ENCODE measurements around the gene NUDT8.
"Not testable (repeated sequence)": the region's sequence is repeated elsewhere in the genome, so short reads cannot be mapped to it uniquely, and the experiment has no call there.

The NUDT8 gene

DNA sequence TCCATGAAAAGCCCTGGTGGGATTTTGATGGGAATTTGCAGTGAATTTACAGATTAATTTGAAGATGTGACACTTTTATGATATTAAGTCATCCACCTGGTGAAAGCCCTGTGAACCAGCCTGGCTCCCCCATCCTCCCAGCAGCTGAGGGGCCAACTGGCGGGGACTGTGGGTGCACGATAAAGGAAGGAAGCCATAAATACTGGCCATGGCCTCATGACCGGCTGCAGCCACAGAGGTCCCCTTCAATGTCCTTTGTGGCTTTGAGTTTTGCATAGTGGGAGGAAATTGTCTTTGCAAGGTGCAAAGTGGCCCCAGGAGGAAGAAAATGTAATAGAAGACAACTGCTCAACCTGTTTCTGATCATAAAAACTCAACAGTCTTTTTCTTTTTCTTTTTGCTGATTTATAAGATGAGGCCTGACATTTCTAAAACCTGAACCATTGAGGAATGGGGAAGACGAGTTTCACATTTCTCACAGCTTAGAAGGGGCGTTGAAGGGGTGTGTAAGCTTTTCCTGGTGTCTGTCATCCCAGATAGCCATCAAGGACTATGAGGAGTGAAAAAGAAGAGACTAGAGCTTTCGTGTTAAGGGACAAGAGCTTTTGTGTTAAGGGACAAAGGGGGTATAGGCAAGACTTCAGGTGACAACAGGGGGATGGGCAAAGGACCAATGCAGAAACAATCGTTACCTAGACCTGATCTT is 29.3 kb downstream of the NUDT8 start:
- no peak overlapping the region for H3K27ac ChIP-seq (ENCODE audit: low read depth, low read length)
- no peak overlapping the region for H3K23ac ChIP-seq (ENCODE audit: low read length)
- H3K4ac ChIP-seq (ENCODE audit: low read depth, low read length): no peak overlapping the region
- H3K18ac ChIP-seq (ENCODE audit: low read length): no peak overlapping the region
- H3K4me3 ChIP-seq (ENCODE audit: low read length): no peak overlapping the region
- no peak overlapping the region for H2AK5ac ChIP-seq (ENCODE audit: low read length)
- no peaks in the 10 kb centered on the region for H3K79me2 ChIP-seq (ENCODE audit: control insufficient read depth, insufficient read depth, low read length)
- H3K79me1 ChIP-seq (ENCODE audit: low read length): no peaks in the 10 kb centered on the region
- no peak overlapping the region for H4K8ac ChIP-seq (ENCODE audit: low read depth, low read length)
- whole genome bisulfite sequencing (ENCODE audit: extremely low coverage, insufficient coverage, low lambda C conversion rate): no CpG with 5 or more reads among the region's 7 CpGs
- no peak for DNase-seq
- H2BK120ac ChIP-seq (ENCODE audit: low read depth, low read length): no peak overlapping the region
- H4K5ac ChIP-seq (ENCODE audit: low read length): no peak overlapping the region
- no peak overlapping the region for H2BK5ac ChIP-seq (ENCODE audit: low read length)
- H3K36me3 ChIP-seq (ENCODE audit: control insufficient read depth, insufficient read depth, low read length): no peaks in the 10 kb centered on the region
- no peak overlapping the region for H3K9ac ChIP-seq (ENCODE audit: low read length)
- no peaks in the 10 kb centered on the region for H3K27me3 ChIP-seq (ENCODE audit: insufficient read depth, low read length, poor library complexity)
- no peak overlapping the region for H3K56ac ChIP-seq (ENCODE audit: low read length)
- no peaks in the 10 kb centered on the region for H3K4me1 ChIP-seq (ENCODE audit: control insufficient read depth, low read depth, low read length)
- no peak overlapping the region for H2BK15ac ChIP-seq (replicated peaks; ENCODE audit: low read depth)
- H3K4me2 ChIP-seq (ENCODE audit: low read length): no peak overlapping the region

DNA sequence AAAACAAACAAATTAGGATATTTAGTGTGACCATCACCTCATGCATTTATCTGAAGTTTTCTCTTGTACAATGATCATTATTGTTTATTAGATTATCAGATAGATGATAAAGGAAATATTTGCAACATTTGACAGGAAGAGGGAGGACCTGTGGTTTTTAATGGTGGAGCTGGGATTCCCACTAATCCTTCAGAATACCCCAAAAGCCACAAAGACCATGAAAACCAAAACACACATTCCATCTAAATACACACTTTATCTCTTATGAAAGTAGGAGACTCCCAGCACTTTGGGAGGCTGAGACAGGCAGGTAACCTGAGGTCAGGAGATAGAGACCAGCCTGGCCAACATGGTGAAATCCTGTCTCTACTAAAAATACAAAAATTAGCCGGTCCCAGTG is 30.6 kb downstream of the NUDT8 start:
- Histone ChIP-seq H3K4ac (ENCODE audit: low read depth, low read length) (no peak overlapping the region), H3K27ac (ENCODE audit: low read depth, low read length) (no peak overlapping the region), H4K8ac (ENCODE audit: low read depth, low read length) (no peak overlapping the region), H3K4me2 (ENCODE audit: low read length) (no peak overlapping the region), H3K23ac (ENCODE audit: low read length) (no peak overlapping the region), H3K4me1 (ENCODE audit: control insufficient read depth, low read depth, low read length) (no peaks in the 10 kb centered on the region), H2AK5ac (ENCODE audit: low read length) (no peak overlapping the region), H3K4me3 (ENCODE audit: low read length) (no peak overlapping the region), H3K27me3 (ENCODE audit: insufficient read depth, low read length, poor library complexity) (no peaks in the 10 kb centered on the region), H3K9ac (ENCODE audit: low read length) (no peak overlapping the region), H3K18ac (ENCODE audit: low read length) (no peak overlapping the region), H3K36me3 (ENCODE audit: control insufficient read depth, insufficient read depth, low read length) (no peaks in the 10 kb centered on the region), H3K56ac (ENCODE audit: low read length) (no peak overlapping the region), H2BK120ac (ENCODE audit: low read depth, low read length) (no peak overlapping the region), H2BK15ac (replicated peaks; ENCODE audit: low read depth) (no peak overlapping the region), H3K79me1 (ENCODE audit: low read length) (no peaks in the 10 kb centered on the region), H4K5ac (ENCODE audit: low read length) (no peak overlapping the region), H2BK5ac (ENCODE audit: low read length) (no peak overlapping the region), H3K79me2 (ENCODE audit: control insufficient read depth, insufficient read depth, low read length) (no peaks in the 10 kb centered on the region)
- no peak for DNase-seq
- WGBS (ENCODE audit: extremely low coverage, insufficient coverage, low lambda C conversion rate): no CpG with 5 or more reads among the region's 1 CpG

DNA sequence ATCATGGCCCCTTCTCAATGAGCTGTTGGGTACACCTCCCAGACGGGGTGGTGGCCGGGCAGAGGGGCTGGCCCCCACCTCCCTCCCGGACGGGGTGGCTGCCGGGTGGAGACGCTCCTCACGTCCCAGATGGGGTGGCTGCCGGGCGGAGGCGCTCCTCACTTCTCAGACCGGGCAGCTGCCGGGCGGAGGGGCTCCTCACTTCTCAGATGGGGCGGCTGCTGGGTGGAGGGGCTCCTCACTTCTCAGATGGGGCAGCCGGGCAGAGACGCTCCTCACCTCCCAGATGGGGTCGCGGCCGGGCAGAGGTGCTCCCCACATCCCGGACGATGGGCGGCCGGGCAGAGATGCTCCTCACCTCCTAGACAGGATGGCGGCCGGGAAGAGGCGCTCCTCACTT is 31.8 kb downstream of the NUDT8 start:
- not testable (repeated sequence) for H2BK5ac ChIP-seq (ENCODE audit: low read length); H3K9ac ChIP-seq (ENCODE audit: low read length)
- no CpG with 5 or more reads among the region's 26 CpGs for WGBS (ENCODE audit: extremely low coverage, insufficient coverage, low lambda C conversion rate)

DNA sequence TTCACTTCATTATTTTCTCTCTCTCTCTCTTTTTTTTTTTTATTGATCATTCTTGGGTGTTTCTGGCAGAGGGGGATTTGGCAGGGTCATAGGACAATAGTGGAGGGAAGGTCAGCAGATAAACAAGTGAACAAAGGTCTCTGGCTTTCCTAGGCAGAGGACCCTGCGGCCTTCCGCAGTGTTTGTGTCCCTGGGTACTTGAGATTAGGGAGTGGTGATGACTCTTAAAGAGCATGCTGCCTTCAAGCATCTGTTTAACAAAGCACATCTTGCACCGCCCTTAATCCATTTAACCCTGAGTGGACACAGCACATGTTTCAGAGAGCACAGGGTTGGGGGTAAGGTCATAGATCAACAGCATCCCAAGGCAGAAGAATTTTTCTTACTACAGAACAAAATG is 32.3 kb downstream of the NUDT8 start:
- H3K56ac ChIP-seq (ENCODE audit: low read length); H3K4me3 ChIP-seq (ENCODE audit: low read length); H3K36me3 ChIP-seq (ENCODE audit: control insufficient read depth, insufficient read depth, low read length); DNase-seq; H3K79me1 ChIP-seq (ENCODE audit: low read length); H3K27ac ChIP-seq (ENCODE audit: low read depth, low read length); H3K4ac ChIP-seq (ENCODE audit: low read depth, low read length); H2BK120ac ChIP-seq (ENCODE audit: low read depth, low read length); H2BK5ac ChIP-seq (ENCODE audit: low read length); H4K5ac ChIP-seq (ENCODE audit: low read length); H3K4me1 ChIP-seq (ENCODE audit: control insufficient read depth, low read depth, low read length); H3K27me3 ChIP-seq (ENCODE audit: insufficient read depth, low read length, poor library complexity); H2BK15ac ChIP-seq (replicated peaks; ENCODE audit: low read depth); H3K23ac ChIP-seq (ENCODE audit: low read length); H3K9ac ChIP-seq (ENCODE audit: low read length); H3K18ac ChIP-seq (ENCODE audit: low read length); H4K8ac ChIP-seq (ENCODE audit: low read depth, low read length); H2AK5ac ChIP-seq (ENCODE audit: low read length); H3K4me2 ChIP-seq (ENCODE audit: low read length); H3K79me2 ChIP-seq (ENCODE audit: control insufficient read depth, insufficient read depth, low read length): not testable (repeated sequence)
- WGBS (ENCODE audit: extremely low coverage, insufficient coverage, low lambda C conversion rate): no CpG with 5 or more reads among the region's 3 CpGs

More for the DNA sequence above, 31.8 kb downstream of the NUDT8 start:
- H2BK120ac ChIP-seq (ENCODE audit: low read depth, low read length); H3K18ac ChIP-seq (ENCODE audit: low read length); H3K36me3 ChIP-seq (ENCODE audit: control insufficient read depth, insufficient read depth, low read length); H4K5ac ChIP-seq (ENCODE audit: low read length); H2BK15ac ChIP-seq (replicated peaks; ENCODE audit: low read depth); H3K27me3 ChIP-seq (ENCODE audit: insufficient read depth, low read length, poor library complexity); H4K8ac ChIP-seq (ENCODE audit: low read depth, low read length); H3K4ac ChIP-seq (ENCODE audit: low read depth, low read length); H3K79me2 ChIP-seq (ENCODE audit: control insufficient read depth, insufficient read depth, low read length); H3K79me1 ChIP-seq (ENCODE audit: low read length); H3K56ac ChIP-seq (ENCODE audit: low read length); H3K27ac ChIP-seq (ENCODE audit: low read depth, low read length); H3K23ac ChIP-seq (ENCODE audit: low read length); DNase-seq; H3K4me3 ChIP-seq (ENCODE audit: low read length); H2AK5ac ChIP-seq (ENCODE audit: low read length); H3K4me1 ChIP-seq (ENCODE audit: control insufficient read depth, low read depth, low read length); H3K4me2 ChIP-seq (ENCODE audit: low read length): not testable (repeated sequence)

DNA sequence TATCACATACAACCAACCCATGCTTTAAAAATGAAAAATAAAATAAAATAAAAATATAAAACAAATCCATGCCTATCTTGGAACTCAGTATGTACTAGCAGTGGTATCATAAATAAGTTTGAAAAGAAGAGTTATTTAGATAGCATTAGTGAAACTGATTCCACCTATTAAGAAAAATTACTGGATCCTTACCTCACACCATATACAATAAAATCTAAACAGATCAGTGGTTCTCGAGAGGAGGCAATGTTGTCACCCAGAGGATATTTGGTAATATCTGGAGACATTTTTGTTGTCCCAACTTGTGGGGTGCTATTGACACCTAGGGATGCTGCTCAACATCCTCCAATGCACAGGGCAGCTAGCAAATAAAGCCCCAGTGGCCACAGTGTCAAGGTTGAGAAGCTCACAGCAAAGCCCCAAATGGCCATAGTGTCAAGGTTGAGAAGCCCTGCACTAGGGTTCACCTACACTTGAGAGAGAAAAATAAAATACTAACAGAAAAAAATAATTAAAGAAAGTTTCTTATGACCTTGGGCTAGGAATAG is 32.9 kb downstream of the NUDT8 start:
- H4K8ac ChIP-seq (ENCODE audit: low read depth, low read length): no peak overlapping the region
- no peaks in the 10 kb centered on the region for H3K36me3 ChIP-seq (ENCODE audit: control insufficient read depth, insufficient read depth, low read length)
- no CpG with 5 or more reads among the region's 1 CpG for WGBS (ENCODE audit: extremely low coverage, insufficient coverage, low lambda C conversion rate)
- no peak overlapping the region for H2BK15ac ChIP-seq (replicated peaks; ENCODE audit: low read depth)
- no peak overlapping the region for H3K56ac ChIP-seq (ENCODE audit: low read length)
- no peak overlapping the region for H3K18ac ChIP-seq (ENCODE audit: low read length)
- no peak overlapping the region for H3K27ac ChIP-seq (ENCODE audit: low read depth, low read length)
- H2BK120ac ChIP-seq (ENCODE audit: low read depth, low read length): no peak overlapping the region
- H3K9ac ChIP-seq (ENCODE audit: low read length): no peak overlapping the region
- no peak overlapping the region for H2BK5ac ChIP-seq (ENCODE audit: low read length)
- no peak overlapping the region for H3K23ac ChIP-seq (ENCODE audit: low read length)
- no peak for DNase-seq
- H3K79me2 ChIP-seq (ENCODE audit: control insufficient read depth, insufficient read depth, low read length): no peaks in the 10 kb centered on the region
- H3K27me3 ChIP-seq (ENCODE audit: insufficient read depth, low read length, poor library complexity): no peaks in the 10 kb centered on the region
- no peak overlapping the region for H3K4me2 ChIP-seq (ENCODE audit: low read length)
- no peak overlapping the region for H2AK5ac ChIP-seq (ENCODE audit: low read length)
- H3K4me1 ChIP-seq (ENCODE audit: control insufficient read depth, low read depth, low read length): no peaks in the 10 kb centered on the region
- no peak overlapping the region for H4K5ac ChIP-seq (ENCODE audit: low read length)
- H3K4me3 ChIP-seq (ENCODE audit: low read length): no peak overlapping the region
- H3K79me1 ChIP-seq (ENCODE audit: low read length): no peaks in the 10 kb centered on the region
- no peak overlapping the region for H3K4ac ChIP-seq (ENCODE audit: low read depth, low read length)

DNA sequence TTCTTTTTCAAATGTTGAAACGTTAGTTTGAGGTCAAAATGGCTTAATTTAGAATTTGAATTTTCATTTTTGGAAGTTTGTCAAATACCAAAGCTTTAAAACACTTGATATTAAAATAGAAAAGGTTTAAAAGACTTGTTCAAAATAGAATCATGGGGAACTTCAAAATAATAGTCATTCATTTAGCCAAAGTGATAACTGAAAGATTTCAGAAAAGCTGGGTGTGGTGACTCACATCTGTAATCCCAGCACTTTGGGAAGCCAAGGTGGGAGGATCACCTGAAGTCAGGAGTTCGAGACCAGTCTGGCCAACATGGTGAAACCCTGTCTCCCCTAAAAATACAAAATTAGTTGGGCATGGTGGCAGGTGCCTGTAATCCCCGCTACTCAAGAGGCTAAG is 35.3 kb downstream of the NUDT8 start:
- Histone ChIP-seq H3K18ac (ENCODE audit: low read length) (no peak overlapping the region), H3K9ac (ENCODE audit: low read length) (no peak overlapping the region), H2AK5ac (ENCODE audit: low read length) (no peak overlapping the region), H3K27me3 (ENCODE audit: insufficient read depth, low read length, poor library complexity) (no peaks in the 10 kb centered on the region), H3K4me1 (ENCODE audit: control insufficient read depth, low read depth, low read length) (no peaks in the 10 kb centered on the region), H3K4me3 (ENCODE audit: low read length) (no peak overlapping the region), H4K5ac (ENCODE audit: low read length) (no peak overlapping the region), H3K56ac (ENCODE audit: low read length) (no peak overlapping the region), H2BK15ac (replicated peaks; ENCODE audit: low read depth) (no peak overlapping the region), H3K79me1 (ENCODE audit: low read length) (no peaks in the 10 kb centered on the region), H3K23ac (ENCODE audit: low read length) (no peak overlapping the region), H3K4ac (ENCODE audit: low read depth, low read length) (no peak overlapping the region), H3K79me2 (ENCODE audit: control insufficient read depth, insufficient read depth, low read length) (no peaks in the 10 kb centered on the region), H4K8ac (ENCODE audit: low read depth, low read length) (no peak overlapping the region), H2BK120ac (ENCODE audit: low read depth, low read length) (no peak overlapping the region), H3K36me3 (ENCODE audit: control insufficient read depth, insufficient read depth, low read length) (no peaks in the 10 kb centered on the region), H2BK5ac (ENCODE audit: low read length) (no peak overlapping the region), H3K4me2 (ENCODE audit: low read length) (no peak overlapping the region), H3K27ac (ENCODE audit: low read depth, low read length) (no peak overlapping the region)
- no CpG with 5 or more reads among the region's 3 CpGs for WGBS (ENCODE audit: extremely low coverage, insufficient coverage, low lambda C conversion rate)
- DNase-seq: no peak
